ENCODE results near the gene ARL13B. TPM values are rescaled to one million over a fixed set of nuclear protein-coding genes. Genes with fewer than 3 reads are reported as not detected.

Gene ARL13B
- total RNA-seq (2012; rRNA removed) (2.7 and 6.7 TPM in 2 replicates), polyA plus RNA-seq (2012; rRNA removed) (3.0 and 4.2 TPM in 2 replicates), Bru-seq, nascent RNA (percentile 57 among the genes with signal in this experiment), BruChase-seq, experiment 1, labeled RNA remaining after a 6-hour chase (percentile 58 among the genes with signal in this experiment), BruChase-seq, experiment 2, labeled RNA remaining after a 2-hour chase (percentile 65 among the genes with signal in this experiment)
- 0.67 and 1.3 TPM in 2 replicates for polyA plus RNA-seq (2012; cell fraction: cytosol; rRNA removed)
- 1.5 and 3.1 TPM in 2 replicates for polyA plus RNA-seq (2012; cell fraction: nucleus; rRNA removed; ENCODE audit: low replicate concordance)
- long read RNA-seq, partial matches to known transcripts: 3 of 6 reads
- long read RNA-seq, other reads (novel, unspliced or antisense): 2 of 6 reads

- H3K4me2 ChIP-seq (ENCODE audit: low read depth, low read length): peak within 1 kb of the TSS; percentile 75
These were observed at the start of gene ARL13B for GRCh38 chr3:93979850-93980676. ARL13B (plus strand) TSS chr3:93980155; CDS start chr3:93980424, 269 bp downstream.

More at GRCh38 chr3:93979850-93980676, at the start of gene ARL13B:
- DNase-seq (peak; percentile 98), ATAC-seq (ENCODE audit: low read depth) (peak; percentile 100)
- Histone ChIP-seq H3K27me3 (ENCODE audit: control insufficient read depth, insufficient read depth, low read length) (no peaks in the 10 kb centered on the region), H3K4me1 (ENCODE audit: control insufficient read depth, insufficient read depth, low read length) (no peaks in the 10 kb centered on the region; the same call in 1 of the 2 replicates), H3K36me3 (ENCODE audit: control insufficient read depth, insufficient read depth, low read length) (no peaks in the 10 kb centered on the region), H3K27ac (ENCODE audit: insufficient read depth, low read length) (peak within 1 kb of the TSS; percentile 50; the same call in 1 of the 2 replicates), H2BK120ac (ENCODE audit: low read depth, low read length) (no peak within 1 kb of the TSS), H3K9me3 (ENCODE audit: control insufficient read depth, insufficient read depth, low read length) (no peaks in the 10 kb centered on the region), H3K9me1 (ENCODE audit: insufficient read depth, low read length) (peaks cover 3% of the 10 kb centered on the region; the same call in 1 of the 2 replicates), H2AFZ (replicated peaks; ENCODE audit: low read length, poor library complexity) (peak within 1 kb of the TSS; percentile 99), H4K20me1 (ENCODE audit: insufficient read depth, low read length) (no peaks in the 10 kb centered on the region), H2BK15ac (ENCODE audit: low read depth, low read length) (no peak within 1 kb of the TSS), H2BK5ac (ENCODE audit: low read depth, low read length, poor library complexity, severe bottlenecking) (peak within 1 kb of the TSS; percentile 4), H2AK9ac (replicated peaks; ENCODE audit: low read depth, low read length, poor library complexity) (peak within 1 kb of the TSS; percentile 81), H4K8ac (ENCODE audit: low read depth in 2 of 2, low read length in 2 of 2) (peak within 1 kb of the TSS in 1 of 2 experiments; percentile 53; a peak in 2 of 4 replicates), H4K91ac (ENCODE audit: insufficient read depth, low read depth, low read length) (no peak within 1 kb of the TSS), H3K9ac (ENCODE audit: low read depth, low read length) (peak within 1 kb of the TSS; percentile 49), H3K4me3 (ENCODE audit: insufficient read depth, low read depth, low read length) (peak within 1 kb of the TSS; percentile 68), H3K79me1 (ENCODE audit: low read depth in 1 of 2, low read length in 2 of 2) (peaks cover 7 to 18% of the 10 kb centered on the region in 2 experiments), H2AK5ac (ENCODE audit: low read depth, low read length) (no peak within 1 kb of the TSS), H3K56ac (ENCODE audit: extremely low read depth, insufficient read depth, low read length) (no peak within 1 kb of the TSS; the same call in 1 of the 2 replicates), H3K23ac (ENCODE audit: low read depth, low read length) (peak within 1 kb of the TSS; percentile 65; the same call in 1 of the 2 replicates), H2BK20ac (ENCODE audit: low read depth, low read length) (no peak within 1 kb of the TSS), H3K4ac (ENCODE audit: low read depth, low read length) (0 out of 2 replicates have a peak within 1 kb of the TSS, but pooled peaks have one; percentile 15), H3K14ac (replicated peaks; ENCODE audit: low read depth, low read length) (no peak within 1 kb of the TSS; the same call in 1 of the 2 replicates), H3K18ac (ENCODE audit: low read depth, low read length) (no peak within 1 kb of the TSS), H4K5ac (ENCODE audit: low read depth, low read length) (no peak within 1 kb of the TSS)
- TF ChIP-seq MAZ (IDR thresholded peaks at IDR 0.05; ENCODE audit: borderline replicate concordance, low read depth, low read length) (peak; percentile 12; the same call in 1 of the 2 replicates), SMC3 (IDR thresholded peaks at IDR 0.05; ENCODE audit: low read depth, low read length) (no peak), POLR2A (IDR thresholded peaks at IDR 0.05; ENCODE audit: low read depth, low read length) (peak; percentile 80), USF2 (IDR thresholded peaks at IDR 0.05; ENCODE audit: low read depth, low read length) (0 out of 2 replicates have a peak, but pooled peaks have one; percentile 3)
- dilution Hi-C loops (cut with HindIII; ENCODE audit: low sequenced_read_pairs, unreplicated experiment): no loop called here
- in situ Hi-C loops (cut with MboI; ENCODE audit: low sequenced_read_pairs): no loop called here
- POLR2A ChIA-PET (ENCODE audit: unreplicated experiment): no interaction called here
- intact Hi-C loops (cut with micrococcal nuclease): no loop called here
- no TSS peak for BruUV-seq (replicated peaks)
- CTCF ChIA-PET: interaction anchor here (1.0 kb wide), 1 partner anchor 9 kb away, joined by 3 read pairs; no protein-coding TSS in a partner anchor
- 5% methylated on average over 13 of the region's 66 CpGs; no CpG with 5 or more reads in 1 of the 2 experiments for WGBS, 2 experiments (ENCODE audit: extremely low coverage in 2 of 2, insufficient read length in 1 of 2)

Data from IMR-90 (cell line).